Thyroid gland (tissue), 4 donors: ENCODE results near the gene TIMP3.

ENCODE experiments used
- POLR2A ChIP-seq, 2 donors: fragments of 450-650 bp; IDR thresholded peaks; one replicate each; pipeline ENCODE4 v1.6.1; 2017; ENCODE audit warnings: antibody characterized with exemption in 2 of 2, mild to moderate bottlenecking in 2 of 2, moderate library complexity in 1 of 2
- TF ChIP-seq, protein P1 (sequence below), 6 experiments: fragments of 200-600 bp in 3 of 6; fragments of 450-650 bp in 3 of 6; sonication (generic) in 3 of 6; IDR thresholded peaks; one replicate each; pipeline ENCODE4 v1.5.1; 2016 to 2019; ENCODE audit warnings: antibody characterized with exemption in 6 of 6, mild to moderate bottlenecking in 2 of 6, inconsistent platforms in 1 of 6, moderate library complexity in 1 of 6

DNA sequence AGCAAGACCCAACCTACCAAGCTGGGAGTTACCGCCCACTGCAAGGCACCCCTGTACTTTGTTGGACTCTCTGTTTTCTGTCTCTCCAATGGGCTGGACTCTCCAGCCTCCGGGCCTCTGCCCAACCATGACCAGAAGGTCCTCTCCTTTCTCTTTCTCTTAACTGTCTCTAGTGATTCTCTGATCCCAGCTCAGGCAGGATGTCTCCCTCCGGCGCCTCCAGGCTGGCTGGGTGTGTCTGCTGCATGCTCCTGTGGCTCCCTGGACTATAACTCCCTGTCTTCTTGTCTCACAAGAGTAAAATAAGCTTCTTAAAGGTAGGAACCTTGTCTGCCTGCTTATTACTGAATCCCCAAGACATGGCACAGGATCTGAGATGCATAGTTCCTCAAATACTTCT is 36.3 kb downstream of the TIMP3 start:
- TF ChIP-seq, protein P1, sequence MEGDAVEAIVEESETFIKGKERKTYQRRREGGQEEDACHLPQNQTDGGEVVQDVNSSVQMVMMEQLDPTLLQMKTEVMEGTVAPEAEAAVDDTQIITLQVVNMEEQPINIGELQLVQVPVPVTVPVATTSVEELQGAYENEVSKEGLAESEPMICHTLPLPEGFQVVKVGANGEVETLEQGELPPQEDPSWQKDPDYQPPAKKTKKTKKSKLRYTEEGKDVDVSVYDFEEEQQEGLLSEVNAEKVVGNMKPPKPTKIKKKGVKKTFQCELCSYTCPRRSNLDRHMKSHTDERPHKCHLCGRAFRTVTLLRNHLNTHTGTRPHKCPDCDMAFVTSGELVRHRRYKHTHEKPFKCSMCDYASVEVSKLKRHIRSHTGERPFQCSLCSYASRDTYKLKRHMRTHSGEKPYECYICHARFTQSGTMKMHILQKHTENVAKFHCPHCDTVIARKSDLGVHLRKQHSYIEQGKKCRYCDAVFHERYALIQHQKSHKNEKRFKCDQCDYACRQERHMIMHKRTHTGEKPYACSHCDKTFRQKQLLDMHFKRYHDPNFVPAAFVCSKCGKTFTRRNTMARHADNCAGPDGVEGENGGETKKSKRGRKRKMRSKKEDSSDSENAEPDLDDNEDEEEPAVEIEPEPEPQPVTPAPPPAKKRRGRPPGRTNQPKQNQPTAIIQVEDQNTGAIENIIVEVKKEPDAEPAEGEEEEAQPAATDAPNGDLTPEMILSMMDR (IDR thresholded peaks at IDR 0.05): no peak
- TF ChIP-seq POLR2A (IDR thresholded peaks at IDR 0.05): no peak
